H1 (cell line): ENCODE data around the gene MITF. TPM values are rescaled to one million over a fixed set of nuclear protein-coding genes. Genes with fewer than 3 reads are reported as not detected.

Experiments used
- CTCF ChIA-PET: fragments of 300-600 bp; sonication (Branson Sonifier 250); formaldehyde crosslinking; loops from one replicate; lab custom pipeline; 2021; ENCODE audit not compliant: partially characterized antibody; lab: Charles Lee
- POLR2A ChIA-PET: fragments of 300-600 bp; sonication (Branson Sonifier 250); formaldehyde crosslinking; loops from one replicate; lab custom pipeline; 2021; ENCODE audit warnings: inconsistent platforms; ENCODE audit not compliant: partially characterized antibody; lab: Charles Lee
- DNase-seq, 2 experiments: peaks; one replicate each; pipeline versions ENCODE4 v3.0.0 to v3.0.0-alpha.2; 2010 to 2022; ENCODE audit warnings: low spot score in 2 of 2, low read depth in 1 of 2, mixed read lengths in 1 of 2
- FAIRE-seq: peaks from 2 replicates; lab custom pipeline; 2011; peaks lifted over from hg19 to GRCh38; lab: Jason Lieb, UNC
- H2AFZ ChIP-seq: 2 replicates; pipeline ENCODE4 v1.8.1; 2012; ENCODE audit warnings: low read length, inconsistent platforms
- H2AK5ac ChIP-seq: 2 replicates; pipeline ENCODE4 v1.6.1; 2013; ENCODE audit warnings: low read depth, low read length
- H2BK120ac ChIP-seq: replicated peaks from 2 replicates; pipeline ENCODE3; 2013; ENCODE audit warnings: low read depth, low read length, inconsistent platforms
- H2BK12ac ChIP-seq: 2 replicates; pipeline ENCODE4 v1.6.1; 2013; ENCODE audit warnings: low read depth, low read length
- H2BK15ac ChIP-seq: 2 replicates; pipeline ENCODE4 v1.6.1; 2013; ENCODE audit warnings: low read length
- H2BK20ac ChIP-seq: 2 replicates; pipeline ENCODE4 v1.6.1; 2013; ENCODE audit warnings: low read length
- H2BK5ac ChIP-seq: 2 replicates; pipeline ENCODE4 v1.6.1; 2013; ENCODE audit warnings: low read depth, low read length
- H3K14ac ChIP-seq: 2 replicates; pipeline ENCODE4 v1.6.1; 2013; ENCODE audit warnings: inconsistent platforms; ENCODE audit not compliant: insufficient read length
- H3K18ac ChIP-seq: 2 replicates; pipeline ENCODE4 v1.6.1; 2013; ENCODE audit warnings: low read length; ENCODE audit errors: extremely low read depth
- H3K23ac ChIP-seq: 2 replicates; pipeline ENCODE4 v1.6.1; 2013; ENCODE audit warnings: inconsistent platforms; ENCODE audit not compliant: insufficient read length
- H3K23me2 ChIP-seq: 2 replicates; pipeline ENCODE4 v1.6.1; 2013; ENCODE audit warnings: low read depth, low read length
- H3K27ac ChIP-seq: 2 replicates; pipeline ENCODE4 v1.6.1; 2011; ENCODE audit warnings: low read depth, low read length, inconsistent platforms
- H3K27me3 ChIP-seq, 4 experiments: replicated peaks in 1 of 4; 1 replicate in 1 of 4; 2 replicates in 3 of 4; pipeline versions ENCODE4 v1.6.1 to v1.8.1; 2011 to 2013; ENCODE audit warnings: low read length in 3 of 4, mild to moderate bottlenecking in 3 of 4, inconsistent platforms in 2 of 4, mixed read lengths in 2 of 4, moderate library complexity in 1 of 4; ENCODE audit not compliant: control insufficient read depth in 3 of 4, insufficient read depth in 3 of 4; ENCODE audit errors: extremely low read depth in 1 of 4
- H3K36me3 ChIP-seq, 4 experiments: 2 replicates each; pipeline versions ENCODE4 v1.6.1 to v1.8.1; 2011 to 2013; ENCODE audit warnings: mild to moderate bottlenecking in 4 of 4, low read length in 3 of 4, moderate library complexity in 2 of 4, control low read depth in 1 of 4, inconsistent platforms in 1 of 4; ENCODE audit not compliant: insufficient read depth in 4 of 4, control insufficient read depth in 2 of 4
- H3K4ac ChIP-seq: replicated peaks from 2 replicates; pipeline ENCODE3; 2013; ENCODE audit warnings: low read length, low read depth, mixed read lengths, inconsistent platforms; ENCODE audit not compliant: insufficient read length
- H3K4me1 ChIP-seq, 4 experiments: replicated peaks in 1 of 4; 1 replicate in 1 of 4; 2 replicates in 3 of 4; pipeline versions ENCODE4 v1.6.1 to v1.8.1; 2011 to 2013; ENCODE audit warnings: low read length in 3 of 4, inconsistent platforms in 2 of 4, mixed read lengths in 1 of 4; ENCODE audit not compliant: insufficient read depth in 4 of 4, control insufficient read depth in 3 of 4
- H3K4me2 ChIP-seq, 2 experiments: 2 replicates each; pipeline versions ENCODE4 v1.6.1 to v1.8.1; 2011 to 2013; ENCODE audit warnings: low read depth in 2 of 2, low read length in 2 of 2, control low read depth in 1 of 2, inconsistent platforms in 1 of 2, mild to moderate bottlenecking in 1 of 2; ENCODE audit not compliant: insufficient read depth in 1 of 2
- H3K4me3 ChIP-seq, 4 experiments: fragments of 200-600, 300-600 bp in 1 of 4; sonication (generic), shearing (Covaris generic), sonication (Bioruptor Twin) in 1 of 4; 2 replicates each; pipeline versions ENCODE4 v1.5.1 to v1.8.1; 2011 to 2016; ENCODE audit warnings: low read length in 4 of 4, low read depth in 3 of 4, control low read depth in 2 of 4, inconsistent platforms in 2 of 4, mild to moderate bottlenecking in 2 of 4, mixed read lengths in 1 of 4, moderate library complexity in 1 of 4; ENCODE audit not compliant: insufficient read depth in 2 of 4; ENCODE audit errors: extremely low read depth in 1 of 4
- H3K56ac ChIP-seq: replicated peaks from 2 replicates; pipeline ENCODE3; 2013; ENCODE audit warnings: low read depth, mild to moderate bottlenecking, mixed read lengths, low read length, inconsistent platforms; ENCODE audit not compliant: insufficient read length
- H3K79me1 ChIP-seq: 2 replicates; pipeline ENCODE4 v1.6.1; 2013; ENCODE audit warnings: low read depth, low read length, control low read depth
- H3K79me2 ChIP-seq, 2 experiments: 2 replicates each; pipeline versions ENCODE4 v1.6.1 to v1.8.1; 2012 to 2013; ENCODE audit warnings: low read length in 2 of 2, mild to moderate bottlenecking in 2 of 2, inconsistent platforms in 1 of 2; ENCODE audit not compliant: insufficient read depth in 2 of 2, control insufficient read depth in 1 of 2
- H3K9ac ChIP-seq, 4 experiments: replicated peaks in 1 of 4; 1 replicate in 1 of 4; 2 replicates in 3 of 4; pipeline versions ENCODE4 v1.6.1 to v1.8.1; 2011 to 2013; ENCODE audit warnings: low read depth in 3 of 4, low read length in 3 of 4, control low read depth in 2 of 4, mild to moderate bottlenecking in 2 of 4, moderate library complexity in 2 of 4, inconsistent platforms in 1 of 4; ENCODE audit errors: extremely low read depth in 1 of 4
- H3K9me3 ChIP-seq, 2 experiments: 2 replicates each; pipeline versions ENCODE4 v1.6.1 to v1.8.1; 2012 to 2013; ENCODE audit warnings: mild to moderate bottlenecking in 2 of 2, moderate library complexity in 2 of 2, control low read depth in 1 of 2, inconsistent platforms in 1 of 2, low read depth in 1 of 2, low read length in 1 of 2, mixed read lengths in 1 of 2; ENCODE audit not compliant: insufficient read depth in 2 of 2
- H4K20me1 ChIP-seq, 2 experiments: replicated peaks in 1 of 2; 2 replicates each; pipeline versions ENCODE3 to v1.8.1; 2011 to 2013; ENCODE audit warnings: inconsistent platforms in 2 of 2, low read length in 2 of 2, mild to moderate bottlenecking in 1 of 2; ENCODE audit not compliant: insufficient read depth in 2 of 2, control insufficient read depth in 1 of 2
- H4K5ac ChIP-seq: 2 replicates; pipeline ENCODE4 v1.6.1; 2013; ENCODE audit warnings: low read length, low read depth, mixed read lengths, inconsistent platforms; ENCODE audit not compliant: insufficient read length
- H4K8ac ChIP-seq: 2 replicates; pipeline ENCODE4 v1.8.0; 2013; ENCODE audit warnings: mild to moderate bottlenecking, moderate library complexity, low read length, inconsistent platforms; ENCODE audit not compliant: insufficient read depth; ENCODE audit errors: extremely low read depth
- H4K91ac ChIP-seq: replicated peaks from 2 replicates; pipeline ENCODE3; 2013; ENCODE audit warnings: low read length, mixed read lengths, inconsistent platforms; ENCODE audit not compliant: insufficient read length
- BACH1 ChIP-seq: IDR thresholded peaks from 2 replicates; pipeline ENCODE4 v1.6.1; 2012; ENCODE audit warnings: low read length, improper control_type of control experiment
- CBX8 ChIP-seq: fragments of 300-800, 300-1000 bp; sonication (generic); IDR thresholded peaks from 2 replicates; pipeline ENCODE4 v1.7.1; 2016; ENCODE audit warnings: low read depth, low read length, borderline replicate concordance
- CEBPB ChIP-seq: IDR thresholded peaks from 2 replicates; pipeline ENCODE4 v1.6.1; 2012; ENCODE audit warnings: low read depth, low read length
- CHD2 ChIP-seq: IDR thresholded peaks from 2 replicates; pipeline ENCODE4 v1.6.1; 2012; ENCODE audit warnings: low read length, improper control_type of control experiment
- EP300 ChIP-seq, 2 experiments: IDR thresholded peaks; 1 replicate in 1 of 2; 2 replicates in 1 of 2; pipeline ENCODE4 v1.6.1; 2011 to 2012; ENCODE audit warnings: low read depth in 2 of 2, low read length in 2 of 2, mild to moderate bottlenecking in 2 of 2, borderline replicate concordance in 1 of 2, inconsistent platforms in 1 of 2, moderate library complexity in 1 of 2
- GABPA ChIP-seq: IDR thresholded peaks from 2 replicates; pipeline ENCODE4 v1.6.1; 2011; ENCODE audit warnings: mild to moderate bottlenecking, low read length, moderate library complexity, borderline replicate concordance; ENCODE audit not compliant: insufficient read depth
- JUND ChIP-seq: IDR thresholded peaks from 2 replicates; pipeline ENCODE4 v1.6.1; 2011; ENCODE audit warnings: mild to moderate bottlenecking, improper control_type of control experiment, low read length
- RFX5 ChIP-seq: IDR thresholded peaks from 2 replicates; pipeline ENCODE4 v1.6.1; 2011; ENCODE audit warnings: low read depth, low read length, improper control_type of control experiment, borderline replicate concordance
- SP4 ChIP-seq: IDR thresholded peaks from 2 replicates; pipeline ENCODE4 v1.6.1; 2012; ENCODE audit warnings: low read length, inconsistent platforms
- TEAD4 ChIP-seq: IDR thresholded peaks from 2 replicates; pipeline ENCODE4 v1.6.1; 2012; ENCODE audit warnings: low read depth, low read length, inconsistent platforms, mixed read lengths
- USF2 ChIP-seq: IDR thresholded peaks from 2 replicates; pipeline ENCODE4 v1.6.1; 2011; ENCODE audit warnings: low read length, improper control_type of control experiment
- WGBS, 2 experiments: shearing (Covaris generic) in 1 of 2; methylation state at CpG; one replicate each; pipeline versions ENCODE4 v1.1.6 to v1.1.7; 2013 to 2015; ENCODE audit warnings: low lambda C conversion rate in 2 of 2, mixed read lengths in 2 of 2, inconsistent platforms in 1 of 2, low coverage in 1 of 2, missing lambda C conversion rate in 1 of 2; ENCODE audit not compliant: insufficient replicate concordance in 2 of 2, insufficient coverage in 1 of 2, insufficient read length in 1 of 2; ENCODE audit errors: extremely low coverage in 1 of 2, missing lambda C conversion rate in 1 of 2; 5-methylcytosine and 5-hydroxymethylcytosine counted together
- polyA plus RNA-seq, 7 experiments: library from polyadenylated mRNA; depleted of rRNA in 3 of 7; stranded (reverse) in 5 of 7; unstranded in 2 of 7; fragments of >200 nt in 5 of 7; fragments of 200-250 nt in 2 of 7; gene quantifications; 1 replicate in 5 of 7; 2 replicates in 1 of 7; 4 replicates in 1 of 7; pipeline versions ENCODE4 v1.2.1 to v1.2.3, GENCODE V29; 2011 to 2013; ENCODE audit warnings: missing spikeins in 2 of 7, mixed read lengths in 2 of 7
- total RNA-seq: library from RNA; stranded (reverse); fragmentation: NEBNext Ultra II Directional; extraction: Animal tissue kit (Norgen Biotek cat#: 25700); gene quantifications from 2 replicates; pipeline ENCODE4 v1.2.1, GENCODE V29; 2021

Gene MITF
- total and polyA plus RNA-seq, 2 of the 8 experiments (the other 6 are each of a cell fraction or from before 2014, with no cell fraction given) = 0.53 to 1.4 TPM

GRCh38 chr3:69963643-69964042 is 224.4 kb downstream of the MITF start:
- no peak overlapping the region for H3K56ac ChIP-seq
- H4K8ac ChIP-seq = no peak overlapping the region
- no peak overlapping the region for H3K27ac ChIP-seq
- no peaks in the 10 kb centered on the region for H4K20me1 ChIP-seq
- no peak overlapping the region for H2BK15ac ChIP-seq
- H2AFZ ChIP-seq = no peak overlapping the region
- 87% methylated on average over 1 of the region's 3 CpGs; no CpG with 5 or more reads in 1 of the 2 experiments for WGBS, 2 experiments
- no peak for FAIRE-seq
- no peak overlapping the region for H4K5ac ChIP-seq
- no peaks in the 10 kb centered on the region for H3K79me2 ChIP-seq
- H3K9ac ChIP-seq = no peak overlapping the region
- H3K4me3 ChIP-seq = no peak overlapping the region
- H3K14ac ChIP-seq = no peak overlapping the region
- ChIA-PET POLR2A (no interaction called here), CTCF (interaction anchor here (0.7 to 1.5 kb wide), 3 partner anchors 10 to 16 kb away, joined by 3 to 5 read pairs (median 4); no protein-coding TSS in a partner anchor)
- no peaks in the 10 kb centered on the region for H3K23me2 ChIP-seq
- H3K4me2 ChIP-seq = no peak overlapping the region
- no peaks in the 10 kb centered on the region for H3K36me3 ChIP-seq
- H2BK120ac ChIP-seq = no peak overlapping the region
- no peak overlapping the region for H2BK5ac ChIP-seq
- H4K91ac ChIP-seq = no peak overlapping the region
- H3K18ac ChIP-seq = no peak overlapping the region
- H2BK20ac ChIP-seq = no peak overlapping the region
- no peak overlapping the region for H3K4ac ChIP-seq
- H3K4me1 ChIP-seq = no peaks in the 10 kb centered on the region
- H2BK12ac ChIP-seq = no peak overlapping the region
- H3K23ac ChIP-seq = no peak overlapping the region
- no peaks in the 10 kb centered on the region for H3K27me3 ChIP-seq
- H3K9me3 ChIP-seq = no peaks in the 10 kb centered on the region
- no peak for DNase-seq
- no peaks in the 10 kb centered on the region for H3K79me1 ChIP-seq
- H2AK5ac ChIP-seq = no peak overlapping the region
- no peak for TF ChIP-seq CBX8
- no peak for TF ChIP-seq GABPA
- TF ChIP-seq CHD2 = no peak
- TF ChIP-seq SP4 = no peak
- TF ChIP-seq JUND = no peak
- no peak for TF ChIP-seq BACH1
- no peak for TF ChIP-seq RFX5
- TF ChIP-seq USF2 = no peak
- no peak for TF ChIP-seq EP300 (IDR thresholded peaks at IDR 0.05; ENCODE audit: borderline replicate concordance in 1 of 2, low read depth in 2 of 2, low read length in 2 of 2)
- no peak for TF ChIP-seq CEBPB
- no peak for TF ChIP-seq TEAD4
